Stimulated activated CD8-positive, alpha-beta memory T cell treated with anti-CD3 and anti-CD28 coated beads, Interleukin-2, amount 100 ng/mL, for 48 hours (primary cell): ENCODE results near the gene PCDH1.

Experiments
- DNase-seq, 2 donors: peaks; one replicate each; pipeline ENCODE4 v3.0.0-alpha.2; 2020; ENCODE audit warnings: low read depth in 2 of 2

PCDH1 gene

DNA sequence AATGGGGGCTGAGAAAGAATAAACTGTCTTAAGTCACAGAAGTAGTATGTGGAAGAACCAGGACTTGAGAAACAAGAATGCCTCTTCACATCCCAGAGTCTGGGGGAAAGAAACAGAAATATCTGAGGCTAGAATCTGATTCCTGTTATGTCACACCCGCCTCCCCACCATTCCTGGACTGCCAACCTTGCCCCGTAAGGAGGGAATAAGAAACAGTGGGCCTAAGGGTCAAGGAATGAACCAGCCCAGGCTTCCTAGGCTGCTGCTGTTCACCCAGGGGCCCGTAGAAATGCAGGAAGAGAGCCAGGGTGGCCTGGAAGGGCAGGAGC is 4.3 kb downstream of the PCDH1 start:
- no peak for DNase-seq

DNA sequence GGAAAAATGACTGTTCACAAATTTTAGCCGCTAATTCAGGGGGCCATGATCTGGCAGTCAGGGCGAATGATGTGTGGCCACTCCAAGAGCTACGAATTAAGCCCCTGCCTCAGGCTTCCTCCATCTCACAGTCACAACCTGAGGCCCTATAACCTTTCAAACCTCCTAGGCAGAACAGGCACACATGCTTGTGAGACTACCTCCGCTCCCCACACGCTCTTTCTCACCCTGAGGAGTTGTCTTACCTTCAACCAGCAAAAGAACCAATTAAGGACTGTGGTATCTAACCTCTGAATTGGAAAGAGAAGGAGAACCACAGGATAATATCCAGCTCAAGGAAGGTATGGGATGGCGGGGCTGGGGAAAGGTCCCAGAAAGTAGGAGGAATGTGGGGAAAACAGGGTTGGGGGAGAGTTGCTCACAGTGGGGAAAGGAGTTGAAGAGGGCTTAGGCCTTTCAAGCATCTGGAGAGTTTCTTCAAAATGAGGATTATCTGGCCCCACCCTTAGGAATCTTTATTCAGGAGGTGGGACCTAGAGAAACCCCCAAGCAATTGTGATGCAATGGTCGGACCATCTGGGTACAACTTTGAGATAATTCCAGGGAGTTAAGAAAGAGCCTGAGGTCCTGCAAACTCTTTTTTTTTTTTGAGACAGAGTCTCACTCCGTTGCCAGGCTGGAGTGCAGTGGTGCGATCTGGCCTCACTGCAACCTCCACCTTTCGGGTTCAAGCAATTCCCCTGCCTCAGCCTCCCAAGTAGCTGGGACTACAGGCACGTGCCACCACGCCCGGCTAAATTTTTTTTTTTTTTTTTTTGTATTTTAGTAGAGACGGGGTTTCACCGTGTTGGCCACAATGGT is 5.5 kb downstream of the PCDH1 start:
- no peak for DNase-seq

DNA sequence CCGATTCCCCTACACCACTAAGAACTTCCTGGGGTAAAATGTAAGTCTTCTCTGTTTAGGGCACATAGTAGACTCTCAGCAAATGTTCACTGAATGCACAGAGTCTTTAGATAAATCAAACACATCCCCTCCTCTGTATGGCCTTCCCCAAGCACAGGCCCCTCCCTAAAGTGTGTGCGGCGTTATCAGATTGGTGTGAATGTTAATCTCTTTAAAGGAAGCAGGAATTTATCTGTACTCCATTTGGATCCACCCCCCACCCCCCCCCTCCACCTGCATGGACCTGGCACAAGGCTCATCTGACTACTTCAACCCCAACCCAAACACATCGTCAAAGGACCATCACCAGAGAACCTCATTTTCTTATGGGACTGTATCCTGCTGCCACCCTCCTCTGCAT is 6.3 kb downstream of the PCDH1 start:
- DNase-seq = no peak

GRCh38 chr5:141870871-141871270 is 7.3 kb downstream of the PCDH1 start:
- no peak for DNase-seq

DNA sequence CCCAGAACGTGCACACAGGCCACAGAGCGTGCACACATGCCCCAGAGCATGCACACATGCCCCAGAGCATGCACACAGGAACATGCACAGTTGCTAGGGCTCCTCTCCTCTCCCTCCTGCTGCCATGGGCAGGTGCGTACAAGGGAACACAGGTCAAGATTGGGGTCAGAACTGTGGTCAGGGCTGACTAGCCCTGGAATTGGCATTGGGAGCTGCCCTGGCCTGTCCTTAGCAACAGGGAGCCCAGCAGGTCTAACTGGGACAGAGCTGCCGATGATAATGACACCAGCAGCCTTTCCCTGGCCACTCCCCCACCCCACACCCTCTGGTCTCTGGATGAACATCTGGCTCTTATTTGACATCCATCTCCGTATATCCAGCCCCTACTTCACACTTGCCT is 8.0 kb downstream of the PCDH1 start:
- no peak for DNase-seq

DNA sequence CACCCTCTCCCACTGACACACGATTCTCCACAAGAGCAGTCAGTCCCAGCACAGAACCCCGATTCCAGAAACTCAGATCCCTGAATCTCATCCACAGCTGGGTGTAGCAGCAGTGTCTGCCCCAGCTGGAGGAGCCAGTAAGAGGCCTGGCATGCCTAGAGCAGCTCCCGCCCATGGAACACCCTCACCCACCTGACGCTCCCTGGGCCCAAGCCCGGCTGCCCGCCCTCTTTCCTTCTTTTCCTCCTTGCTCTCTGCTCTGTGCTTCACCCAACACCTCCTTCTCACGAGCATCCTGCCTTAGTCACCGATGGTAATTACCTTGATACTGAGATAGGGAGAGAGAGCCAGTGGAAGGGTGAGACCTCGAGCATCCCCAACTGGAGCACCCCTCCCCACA is 8.7 kb downstream of the PCDH1 start:
- no peak for DNase-seq

- no peak for DNase-seq
Observed at GRCh38 chr5:141869040-141869439, 9.2 kb downstream of the PCDH1 start.

DNA sequence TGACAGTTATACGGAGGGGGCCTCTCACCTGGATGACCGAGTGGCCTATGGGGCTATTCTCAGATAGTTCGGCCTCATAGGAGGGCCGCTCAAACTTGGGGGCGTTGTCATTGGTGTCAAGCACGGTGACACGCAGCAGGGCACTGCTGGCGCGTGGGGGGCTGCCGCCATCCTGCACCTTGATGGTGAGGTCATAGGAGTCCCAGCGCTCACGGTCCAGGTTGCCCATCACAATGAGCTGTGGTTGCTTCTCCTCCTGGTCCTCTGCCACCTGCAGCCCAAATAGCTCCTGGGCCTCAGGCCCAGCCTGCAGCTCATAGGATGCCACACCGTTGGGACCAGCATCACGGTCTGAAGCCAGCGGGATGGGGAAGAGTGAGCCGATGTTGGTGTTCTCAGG is 9.7 kb downstream of the PCDH1 start:
- no peak for DNase-seq

DNA sequence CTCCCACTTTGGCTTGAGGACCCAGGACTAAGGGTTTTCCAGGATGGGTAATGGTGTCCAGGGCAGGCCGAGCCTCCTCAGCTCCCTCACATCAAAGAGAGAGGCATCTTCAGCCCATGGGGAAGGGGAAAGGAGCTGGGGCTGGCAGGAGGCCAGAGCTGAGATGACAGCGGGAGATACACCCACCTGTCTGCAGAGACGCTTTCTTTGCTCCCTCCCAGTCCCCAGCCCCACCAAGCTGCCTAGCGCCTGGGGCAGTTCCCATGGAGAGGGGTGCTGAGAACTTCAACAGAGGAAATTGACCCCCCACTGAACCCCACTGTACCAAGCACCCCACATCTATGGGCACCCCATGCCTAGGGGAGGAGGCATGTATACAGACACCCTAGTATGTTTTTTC is 10.6 kb downstream of the PCDH1 start:
- DNase-seq = no peak

- DNase-seq = no peak
Observed at GRCh38 chr5:141867139-141867538, 11.1 kb downstream of the PCDH1 start.

- DNase-seq = no peak
Observed at GRCh38 chr5:141866096-141866495, 12.1 kb downstream of the PCDH1 start.

DNA sequence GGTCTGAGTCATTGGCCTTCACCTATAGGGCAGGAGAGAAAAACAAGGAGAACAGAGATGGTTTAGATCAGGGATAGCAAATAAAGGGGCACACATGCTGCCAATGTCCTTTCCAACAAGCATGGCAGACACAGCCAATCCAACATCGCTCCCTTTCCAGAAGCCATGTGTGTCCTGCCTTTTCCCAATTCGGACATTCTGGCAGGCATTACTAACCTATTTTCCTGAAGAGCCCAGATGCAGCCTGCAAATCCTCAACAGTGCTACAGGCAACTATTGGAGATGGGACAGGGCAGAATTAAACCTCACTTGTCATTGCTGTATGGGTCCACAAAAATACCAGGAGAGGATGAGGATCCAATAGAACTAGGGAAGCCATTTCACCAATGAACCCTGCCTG is 12.8 kb downstream of the PCDH1 start:
- no peak for DNase-seq

DNA sequence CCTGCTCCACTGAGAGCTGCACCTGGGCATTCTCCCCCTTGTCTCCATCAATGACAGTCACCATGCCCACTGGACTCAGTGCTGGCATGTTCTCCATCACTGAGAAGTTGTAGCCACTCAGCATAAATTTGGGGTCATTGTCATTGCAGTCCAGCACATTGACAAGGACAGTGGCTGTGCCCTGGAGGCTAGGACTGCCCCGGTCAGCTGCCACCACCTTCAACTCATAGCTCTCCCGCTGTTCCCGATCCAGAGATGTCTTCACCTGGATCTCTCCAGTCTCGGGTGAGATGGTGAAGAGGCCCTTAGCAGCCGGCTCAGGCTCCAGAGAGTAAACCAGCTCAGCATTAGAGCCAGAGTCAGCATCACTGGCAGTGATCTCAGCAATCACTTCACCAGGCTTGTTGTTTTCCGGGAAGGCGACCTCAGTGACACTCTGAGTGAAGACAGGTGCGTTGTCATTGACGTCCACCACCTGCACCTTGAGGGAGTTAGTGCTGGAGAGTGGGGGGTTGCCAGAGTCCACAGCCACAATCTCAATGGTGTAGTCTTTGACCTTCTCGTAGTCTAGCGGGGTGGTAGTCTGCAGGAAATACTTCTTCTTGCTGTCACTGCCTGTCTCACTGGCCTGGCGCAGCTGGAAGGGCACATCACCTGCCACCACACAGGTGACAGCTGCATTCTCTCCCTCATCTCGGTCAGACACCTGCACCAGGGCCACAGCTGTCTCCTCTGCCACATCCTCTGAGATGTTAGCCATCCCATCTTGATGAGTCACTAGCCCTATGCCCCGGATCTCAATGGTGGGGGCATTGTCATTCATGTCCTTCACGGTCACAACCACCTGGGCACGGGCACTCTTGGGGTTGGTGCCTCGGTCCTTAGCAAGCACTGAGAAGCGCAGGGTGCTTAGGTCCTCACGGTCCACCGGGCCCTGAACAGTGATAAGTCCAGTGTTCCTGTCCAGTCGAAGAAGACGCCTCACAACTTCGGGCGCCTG is 13.5 kb downstream of the PCDH1 start:
- DNase-seq = no peak

DNA sequence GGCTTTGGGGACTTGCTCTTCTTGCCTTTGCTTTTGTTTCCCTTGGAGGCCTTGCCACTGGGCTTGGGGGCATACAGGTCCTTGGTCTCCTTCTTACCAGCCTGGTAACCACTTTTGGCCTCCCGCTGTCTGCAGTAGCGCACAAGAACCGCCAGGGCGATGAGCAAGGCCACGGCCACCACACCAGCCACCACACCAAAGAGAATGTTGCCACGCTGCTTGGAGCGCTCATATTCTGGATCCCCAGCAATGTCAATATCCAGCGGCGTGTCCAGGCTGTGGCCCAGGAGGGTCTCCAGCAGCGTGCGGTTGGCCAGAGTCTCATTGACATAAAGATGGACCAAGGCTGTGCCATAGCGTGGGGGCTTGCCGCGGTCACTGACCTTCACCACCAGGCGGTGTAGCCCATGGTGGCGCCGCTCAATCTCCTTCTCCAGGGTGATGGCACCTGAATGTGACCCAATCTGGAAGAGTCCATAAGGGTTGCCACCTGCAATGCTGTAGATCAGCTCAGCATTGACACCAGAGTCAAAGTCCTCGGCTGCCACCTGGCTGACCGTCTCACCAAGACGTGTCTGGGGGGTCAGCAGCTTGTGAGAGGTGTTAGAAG is 14.5 kb downstream of the PCDH1 start:
- DNase-seq = no peak

- no peak for DNase-seq
Observed at GRCh38 chr5:141862936-141863543, 15.2 kb downstream of the PCDH1 start.

- DNase-seq = no peak
Observed at GRCh38 chr5:141861194-141861593, 17.0 kb downstream of the PCDH1 start.

DNA sequence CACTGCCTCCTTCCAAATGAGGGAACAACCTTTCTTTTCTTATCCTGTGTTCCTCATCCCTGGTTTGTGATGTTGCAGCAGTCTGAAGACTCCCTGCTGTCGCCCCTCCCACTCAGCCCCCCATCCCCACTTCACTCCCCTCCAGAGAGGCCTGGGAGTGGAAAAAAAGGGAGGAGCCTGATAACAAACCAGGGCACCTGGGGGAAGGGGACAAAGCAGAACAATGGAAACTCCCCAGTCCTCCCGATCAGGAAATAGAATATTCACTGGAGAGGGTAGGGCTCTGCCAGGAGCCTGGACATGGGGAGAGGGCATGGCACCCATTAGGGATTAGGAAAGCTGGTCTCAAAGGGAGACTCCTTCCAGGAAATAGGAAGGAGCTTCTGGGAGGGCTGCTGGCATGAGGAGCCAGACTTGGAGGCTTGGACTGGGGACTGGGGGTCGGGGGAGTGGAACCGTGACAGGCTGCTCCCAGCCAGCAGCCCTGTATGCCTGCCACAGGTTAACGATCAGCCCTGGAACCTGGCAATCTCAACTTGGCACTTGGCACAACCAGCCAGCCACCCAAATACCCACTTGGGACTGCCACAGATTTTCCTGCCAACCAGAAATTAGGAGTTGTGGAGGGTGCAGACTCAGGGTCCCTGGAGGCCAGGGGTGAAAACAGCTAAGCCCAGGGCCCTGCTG is 20.0 kb downstream of the PCDH1 start:
- no peak for DNase-seq

- DNase-seq = no peak
Observed at GRCh38 chr5:141857226-141857625, 21.0 kb downstream of the PCDH1 start.

- no peak for DNase-seq
Observed at GRCh38 chr5:141856037-141856790, 22.0 kb downstream of the PCDH1 start.

DNA sequence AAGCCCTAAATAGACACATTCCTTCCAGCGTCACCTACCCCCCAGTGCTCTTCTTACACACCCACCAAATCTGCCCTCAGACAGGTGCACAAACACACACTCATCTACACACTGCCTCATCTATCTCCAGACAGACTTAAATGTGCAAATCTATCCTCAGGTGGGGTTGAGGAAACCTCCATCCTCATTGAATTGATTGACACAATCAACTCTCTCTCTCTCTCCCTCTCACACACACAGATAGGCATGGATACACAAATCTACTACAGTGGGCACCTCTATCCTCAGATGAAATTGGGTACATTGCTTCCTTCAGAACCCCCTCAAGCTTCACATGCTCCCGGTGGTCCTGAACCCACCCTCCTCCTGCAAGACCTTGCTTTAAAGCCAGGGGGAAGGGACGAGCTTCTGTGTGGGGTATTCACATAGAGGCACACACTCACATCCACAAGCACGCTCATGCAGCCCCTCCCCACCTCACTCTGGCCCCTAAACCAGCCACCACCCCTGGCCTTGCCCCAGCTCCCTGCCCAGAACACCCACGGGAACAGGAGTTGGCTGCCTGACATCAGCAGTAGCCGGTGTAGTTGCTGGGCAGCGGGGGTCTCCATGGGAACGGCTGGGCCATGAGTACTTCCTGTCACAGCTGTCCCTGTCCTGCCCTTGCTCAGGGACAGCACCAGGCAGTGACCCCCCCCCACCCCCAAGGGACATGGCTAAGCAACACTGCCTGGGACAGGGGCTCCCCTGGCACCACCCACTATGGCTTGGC is 22.8 kb downstream of the PCDH1 start:
- no peak for DNase-seq
